GM21786 (cell line): Measurements from ENCODE around the gene TMOD2.
A peak's percentile ranks its signal among the peaks of the same experiment; 100 is the strongest.

ENCODE experiments used
- ATAC-seq: cut with Tn5 transposase; IDR thresholded peaks from one replicate; pipeline ENCODE4 v1.9.1; 2021; ENCODE audit not compliant: unreplicated experiment

The TMOD2 gene

GRCh38 chr15:51812598-51812997, 61.2 kb downstream of the TMOD2 start:
- no peak for ATAC-seq

GRCh38 chr15:51814606-51815005, 63.2 kb downstream of the TMOD2 start:
- ATAC-seq = no peak

GRCh38 chr15:51816611-51817010, 65.2 kb downstream of the TMOD2 start:
- ATAC-seq = no peak

- ATAC-seq = no peak
Observed at GRCh38 chr15:51818150-51818549, 66.8 kb downstream of the TMOD2 start.

GRCh38 chr15:51825698-51826097, 74.3 kb downstream of the TMOD2 start:
- ATAC-seq = no peak

- no peak for ATAC-seq
Observed at GRCh38 chr15:51828621-51829375, 77.4 kb downstream of the TMOD2 start.

- ATAC-seq = peak; percentile 88
Observed at GRCh38 chr15:51829376-51830275, 78.2 kb downstream of the TMOD2 start, which contains the start of gene TMOD3. TSS of gene TMOD3 (plus strand) at chr15:51829653. CDS start at chr15:51862885, 33,232 bp downstream.

GRCh38 chr15:51830276-51830806, 78.9 kb downstream of the TMOD2 start:
- no peak for ATAC-seq

GRCh38 chr15:51833772-51834171, 82.4 kb downstream of the TMOD2 start:
- ATAC-seq = no peak

GRCh38 chr15:51837792-51838251, 86.4 kb downstream of the TMOD2 start:
- no peak for ATAC-seq

- ATAC-seq = no peak
Observed at GRCh38 chr15:51838270-51838669, 86.9 kb downstream of the TMOD2 start.

GRCh38 chr15:51840692-51841091, 89.3 kb downstream of the TMOD2 start:
- ATAC-seq = no peak

- ATAC-seq = no peak
Observed at GRCh38 chr15:51841406-51842040, 90.1 kb downstream of the TMOD2 start.

- ATAC-seq = no peak
Observed at GRCh38 chr15:51842265-51842664, 90.9 kb downstream of the TMOD2 start.

GRCh38 chr15:51842852-51843737, 91.7 kb downstream of the TMOD2 start:
- ATAC-seq = peak; percentile 54

- no peak for ATAC-seq
Observed at GRCh38 chr15:51844747-51845426, 93.5 kb downstream of the TMOD2 start.

- ATAC-seq = no peak
Observed at GRCh38 chr15:51846066-51846462, 94.7 kb downstream of the TMOD2 start.

- no peak for ATAC-seq
Observed at GRCh38 chr15:51846463-51847230, 95.2 kb downstream of the TMOD2 start.

- ATAC-seq = no peak
Observed at GRCh38 chr15:51848811-51849210, 97.4 kb downstream of the TMOD2 start.
